Astrocyte of the cerebellum (primary cell): ENCODE data around the gene SLC22A3.
"Not testable (repeated sequence)": the region's sequence is repeated elsewhere in the genome, so short reads cannot be mapped to it uniquely, and the experiment has no call there.

Experiments
- DNase-seq: peaks from one replicate; pipeline ENCODE4 v3.0.0-alpha.2; 2011; ENCODE audit warnings: low read depth
- H3K4me3 ChIP-seq: 2 replicates; pipeline ENCODE4 v1.5.1; 2011; ENCODE audit warnings: mild to moderate bottlenecking, low read depth, low read length, moderate library complexity
- in situ Hi-C: cut with HindIII; loops from 2 replicates; pipeline ENCODE4 v1.10.0; 2017; ENCODE audit warnings: low sequenced_read_pairs
- TF ChIP-seq, protein P1 (sequence below): IDR thresholded peaks from 2 replicates; pipeline ENCODE4 v1.5.1; 2012; ENCODE audit warnings: low read length, low read depth, moderate library complexity, mild to moderate bottlenecking; ENCODE audit errors: missing control alignments

The SLC22A3 gene

DNA sequence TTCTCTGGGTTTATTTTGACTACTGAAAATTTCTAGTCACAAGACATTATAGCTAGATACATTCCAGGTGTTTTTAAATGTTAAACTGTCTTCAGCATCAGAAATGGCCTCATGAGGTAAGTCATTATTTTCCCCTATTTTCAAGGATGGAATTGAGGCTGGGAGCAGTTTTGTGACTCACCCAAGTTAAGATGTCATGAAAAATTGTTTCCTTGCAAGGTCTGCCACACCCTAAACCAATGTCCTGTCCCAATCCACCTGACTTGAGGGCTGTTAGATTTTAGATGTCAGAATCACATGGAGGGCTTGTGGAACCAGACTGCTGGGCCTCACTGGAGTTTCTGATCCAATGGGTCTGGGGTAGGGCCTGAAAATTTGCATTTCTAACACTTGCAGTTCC is 16.9 kb downstream of the SLC22A3 start:
- DNase-seq = no peak
- TF ChIP-seq, protein P1, sequence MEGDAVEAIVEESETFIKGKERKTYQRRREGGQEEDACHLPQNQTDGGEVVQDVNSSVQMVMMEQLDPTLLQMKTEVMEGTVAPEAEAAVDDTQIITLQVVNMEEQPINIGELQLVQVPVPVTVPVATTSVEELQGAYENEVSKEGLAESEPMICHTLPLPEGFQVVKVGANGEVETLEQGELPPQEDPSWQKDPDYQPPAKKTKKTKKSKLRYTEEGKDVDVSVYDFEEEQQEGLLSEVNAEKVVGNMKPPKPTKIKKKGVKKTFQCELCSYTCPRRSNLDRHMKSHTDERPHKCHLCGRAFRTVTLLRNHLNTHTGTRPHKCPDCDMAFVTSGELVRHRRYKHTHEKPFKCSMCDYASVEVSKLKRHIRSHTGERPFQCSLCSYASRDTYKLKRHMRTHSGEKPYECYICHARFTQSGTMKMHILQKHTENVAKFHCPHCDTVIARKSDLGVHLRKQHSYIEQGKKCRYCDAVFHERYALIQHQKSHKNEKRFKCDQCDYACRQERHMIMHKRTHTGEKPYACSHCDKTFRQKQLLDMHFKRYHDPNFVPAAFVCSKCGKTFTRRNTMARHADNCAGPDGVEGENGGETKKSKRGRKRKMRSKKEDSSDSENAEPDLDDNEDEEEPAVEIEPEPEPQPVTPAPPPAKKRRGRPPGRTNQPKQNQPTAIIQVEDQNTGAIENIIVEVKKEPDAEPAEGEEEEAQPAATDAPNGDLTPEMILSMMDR = no peak
- H3K4me3 ChIP-seq = no peak overlapping the region
- in situ Hi-C loops = no loop called here

- no peak overlapping the region for H3K4me3 ChIP-seq
- DNase-seq = no peak
- TF ChIP-seq, protein P1 = no peak
- in situ Hi-C loops = no loop called here
Measured at GRCh38 chr6:160367798-160368547, 19.8 kb downstream of the SLC22A3 start.

DNA sequence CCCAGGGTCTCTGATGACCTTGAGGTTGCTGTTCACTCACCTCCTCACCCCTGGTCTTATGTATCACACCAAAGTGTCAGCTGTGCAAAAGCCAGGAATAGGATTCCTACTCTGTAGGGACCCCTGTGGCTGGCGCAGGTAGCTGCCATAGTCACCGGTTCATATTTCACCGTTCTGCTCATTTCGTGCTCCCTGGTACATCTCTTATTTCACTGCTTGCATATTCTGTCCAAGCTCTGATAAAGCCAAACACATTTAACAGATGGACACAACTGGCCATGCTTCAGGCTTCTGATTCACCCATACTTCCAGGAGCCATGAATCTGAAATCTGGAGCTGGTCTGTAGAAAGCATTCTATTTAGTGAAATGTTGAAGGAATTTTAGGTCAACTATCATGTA is 20.5 kb downstream of the SLC22A3 start:
- no peak overlapping the region for H3K4me3 ChIP-seq
- in situ Hi-C loops = no loop called here
- no peak for DNase-seq
- TF ChIP-seq, protein P1 = no peak

- H3K4me3 ChIP-seq, in situ Hi-C loops: not testable (repeated sequence)
Measured at GRCh38 chr6:160373601-160374000, 25.4 kb downstream of the SLC22A3 start.

GRCh38 chr6:160374836-160375560 is 26.8 kb downstream of the SLC22A3 start:
- TF ChIP-seq, protein P1 = no peak
- in situ Hi-C loops = no loop called here

More at GRCh38 chr6:160373601-160374000, 25.4 kb downstream of the SLC22A3 start:
- DNase-seq = not testable (repeated sequence)

GRCh38 chr6:160375561-160375949 is 27.4 kb downstream of the SLC22A3 start:
- no peak for DNase-seq
- H3K4me3 ChIP-seq = no peak overlapping the region
- TF ChIP-seq, protein P1 = no peak
- in situ Hi-C loops = no loop called here

More at GRCh38 chr6:160374836-160375560, 26.8 kb downstream of the SLC22A3 start:
- no peak overlapping the region for H3K4me3 ChIP-seq
- no peak for DNase-seq

GRCh38 chr6:160376445-160376844 is 28.3 kb downstream of the SLC22A3 start:
- in situ Hi-C loops = no loop called here
- TF ChIP-seq, protein P1 = no peak
- no peak for DNase-seq
- no peak overlapping the region for H3K4me3 ChIP-seq
